ENCODE measurements around the gene CLDN22.

CLDN22 gene

GRCh38 chr4:183356173-183356830 is 36.2 kb upstream of the CLDN22 start:
- H3K36me3 ChIP-seq (ENCODE audit: control insufficient read depth in 1 of 2, insufficient read depth in 2 of 2, low read length in 2 of 2), result no peaks in the 10 kb centered on the region
- H3K9me3 ChIP-seq (ENCODE audit: control insufficient read depth in 1 of 2, low read length in 2 of 2), result no peaks in the 10 kb centered on the region
- peaks cover 9 to 31% of the 10 kb centered on the region in 2 donors for H3K4me1 ChIP-seq (ENCODE audit: control insufficient read depth in 1 of 2, insufficient read depth in 2 of 2, low read length in 2 of 2)
- no peak overlapping the region for H3K27ac ChIP-seq (ENCODE audit: low read depth, low read length)
- H3K27me3 ChIP-seq (ENCODE audit: control insufficient read depth in 1 of 2, insufficient read depth in 2 of 2, low read length in 2 of 2), result no peaks in the 10 kb centered on the region
- H3K9ac ChIP-seq (ENCODE audit: low read depth in 1 of 2, low read length in 2 of 2), result no peak overlapping the region
- no peak overlapping the region for H3K4me3 ChIP-seq (ENCODE audit: low read depth in 1 of 2, low read length in 2 of 2)

GRCh38 chr4:183355405-183355804 is 35.3 kb upstream of the CLDN22 start:
- no peak overlapping the region for H3K9ac ChIP-seq (ENCODE audit: low read depth in 1 of 2, low read length in 2 of 2)
- no peaks in the 10 kb centered on the region for H3K27me3 ChIP-seq (ENCODE audit: control insufficient read depth in 1 of 2, insufficient read depth in 2 of 2, low read length in 2 of 2)
- no peak overlapping the region for H3K27ac ChIP-seq (ENCODE audit: low read depth, low read length)
- H3K4me1 ChIP-seq (ENCODE audit: control insufficient read depth in 1 of 2, insufficient read depth in 2 of 2, low read length in 2 of 2), result peaks cover 9 to 31% of the 10 kb centered on the region in 2 donors
- H3K9me3 ChIP-seq (ENCODE audit: control insufficient read depth in 1 of 2, low read length in 2 of 2), result no peaks in the 10 kb centered on the region
- H3K4me3 ChIP-seq (ENCODE audit: low read depth in 1 of 2, low read length in 2 of 2), result peak overlapping the region in 1 of 2 donors; percentile 38
- no peaks in the 10 kb centered on the region for H3K36me3 ChIP-seq (ENCODE audit: control insufficient read depth in 1 of 2, insufficient read depth in 2 of 2, low read length in 2 of 2)

GRCh38 chr4:183354219-183354618 is 34.1 kb upstream of the CLDN22 start:
- H3K9ac ChIP-seq (ENCODE audit: low read depth in 1 of 2, low read length in 2 of 2), result peak overlapping the region in 1 of 2 donors; percentile 19

GRCh38 chr4:183353557-183353956 is 33.5 kb upstream of the CLDN22 start:
- Histone ChIP-seq H3K4me1 (ENCODE audit: control insufficient read depth in 1 of 2, insufficient read depth in 2 of 2, low read length in 2 of 2) (peaks cover 9 to 31% of the 10 kb centered on the region in 2 donors), H3K4me3 (ENCODE audit: low read depth in 1 of 2, low read length in 2 of 2) (no peak overlapping the region), H3K27me3 (ENCODE audit: control insufficient read depth in 1 of 2, insufficient read depth in 2 of 2, low read length in 2 of 2) (no peaks in the 10 kb centered on the region), H3K9me3 (ENCODE audit: control insufficient read depth in 1 of 2, low read length in 2 of 2) (no peaks in the 10 kb centered on the region), H3K27ac (ENCODE audit: low read depth, low read length) (no peak overlapping the region), H3K36me3 (ENCODE audit: control insufficient read depth in 1 of 2, insufficient read depth in 2 of 2, low read length in 2 of 2) (no peaks in the 10 kb centered on the region), H3K9ac (ENCODE audit: low read depth in 1 of 2, low read length in 2 of 2) (no peak overlapping the region)

More at GRCh38 chr4:183354219-183354618, 34.1 kb upstream of the CLDN22 start:
- H3K36me3 ChIP-seq (ENCODE audit: control insufficient read depth in 1 of 2, insufficient read depth in 2 of 2, low read length in 2 of 2), result no peaks in the 10 kb centered on the region
- H3K27me3 ChIP-seq (ENCODE audit: control insufficient read depth in 1 of 2, insufficient read depth in 2 of 2, low read length in 2 of 2), result no peaks in the 10 kb centered on the region
- H3K27ac ChIP-seq (ENCODE audit: low read depth, low read length), result no peak overlapping the region
- peaks cover 9 to 31% of the 10 kb centered on the region in 2 donors for H3K4me1 ChIP-seq (ENCODE audit: control insufficient read depth in 1 of 2, insufficient read depth in 2 of 2, low read length in 2 of 2)
- no peaks in the 10 kb centered on the region for H3K9me3 ChIP-seq (ENCODE audit: control insufficient read depth in 1 of 2, low read length in 2 of 2)
- no peak overlapping the region for H3K4me3 ChIP-seq (ENCODE audit: low read depth in 1 of 2, low read length in 2 of 2)

- Histone ChIP-seq H3K9me3 (ENCODE audit: control insufficient read depth in 1 of 2, low read length in 2 of 2) (no peaks in the 10 kb centered on the region), H3K9ac (ENCODE audit: low read depth in 1 of 2, low read length in 2 of 2) (no peak overlapping the region), H3K27ac (ENCODE audit: low read depth, low read length) (no peak overlapping the region), H3K4me3 (ENCODE audit: low read depth in 1 of 2, low read length in 2 of 2) (no peak overlapping the region), H3K4me1 (ENCODE audit: control insufficient read depth in 1 of 2, insufficient read depth in 2 of 2, low read length in 2 of 2) (peaks cover 9 to 31% of the 10 kb centered on the region in 2 donors), H3K27me3 (ENCODE audit: control insufficient read depth in 1 of 2, insufficient read depth in 2 of 2, low read length in 2 of 2) (no peaks in the 10 kb centered on the region), H3K36me3 (ENCODE audit: control insufficient read depth in 1 of 2, insufficient read depth in 2 of 2, low read length in 2 of 2) (no peaks in the 10 kb centered on the region)
These were observed 32.5 kb upstream of the CLDN22 start for GRCh38 chr4:183352546-183352945.

- peaks cover 0 to 13% of the 10 kb centered on the region in 2 donors for H3K4me1 ChIP-seq (ENCODE audit: control insufficient read depth in 1 of 2, insufficient read depth in 2 of 2, low read length in 2 of 2)
- no peaks in the 10 kb centered on the region for H3K36me3 ChIP-seq (ENCODE audit: control insufficient read depth in 1 of 2, insufficient read depth in 2 of 2, low read length in 2 of 2)
- H3K4me3 ChIP-seq (ENCODE audit: low read depth in 1 of 2, low read length in 2 of 2), result no peak overlapping the region
- H3K9ac ChIP-seq (ENCODE audit: low read depth in 1 of 2, low read length in 2 of 2), result no peak overlapping the region
- no peak overlapping the region for H3K27ac ChIP-seq (ENCODE audit: low read depth, low read length)
- no peaks in the 10 kb centered on the region for H3K9me3 ChIP-seq (ENCODE audit: control insufficient read depth in 1 of 2, low read length in 2 of 2)
- H3K27me3 ChIP-seq (ENCODE audit: control insufficient read depth in 1 of 2, insufficient read depth in 2 of 2, low read length in 2 of 2), result no peaks in the 10 kb centered on the region
These were observed 30.4 kb upstream of the CLDN22 start for GRCh38 chr4:183350317-183351071.

- no peaks in the 10 kb centered on the region for H3K9me3 ChIP-seq (ENCODE audit: control insufficient read depth in 1 of 2, low read length in 2 of 2)
- H3K36me3 ChIP-seq (ENCODE audit: control insufficient read depth in 1 of 2, insufficient read depth in 2 of 2, low read length in 2 of 2), result no peaks in the 10 kb centered on the region
- H3K9ac ChIP-seq (ENCODE audit: low read depth in 1 of 2, low read length in 2 of 2), result no peak overlapping the region
- H3K4me3 ChIP-seq (ENCODE audit: low read depth in 1 of 2, low read length in 2 of 2), result no peak overlapping the region
- no peaks in the 10 kb centered on the region for H3K27me3 ChIP-seq (ENCODE audit: control insufficient read depth in 1 of 2, insufficient read depth in 2 of 2, low read length in 2 of 2)
- peaks cover 0 to 8% of the 10 kb centered on the region in 2 donors for H3K4me1 ChIP-seq (ENCODE audit: control insufficient read depth in 1 of 2, insufficient read depth in 2 of 2, low read length in 2 of 2)
- no peak overlapping the region for H3K27ac ChIP-seq (ENCODE audit: low read depth, low read length)
These were observed 29.6 kb upstream of the CLDN22 start for GRCh38 chr4:183349673-183350072.

- no peaks in the 10 kb centered on the region for H3K9me3 ChIP-seq (ENCODE audit: control insufficient read depth in 1 of 2, low read length in 2 of 2)
- no peak overlapping the region for H3K9ac ChIP-seq (ENCODE audit: low read depth in 1 of 2, low read length in 2 of 2)
- H3K27me3 ChIP-seq (ENCODE audit: control insufficient read depth in 1 of 2, insufficient read depth in 2 of 2, low read length in 2 of 2), result no peaks in the 10 kb centered on the region
- no peak overlapping the region for H3K27ac ChIP-seq (ENCODE audit: low read depth, low read length)
- H3K36me3 ChIP-seq (ENCODE audit: control insufficient read depth in 1 of 2, insufficient read depth in 2 of 2, low read length in 2 of 2), result no peaks in the 10 kb centered on the region
- no peak overlapping the region for H3K4me3 ChIP-seq (ENCODE audit: low read depth in 1 of 2, low read length in 2 of 2)
- H3K4me1 ChIP-seq (ENCODE audit: control insufficient read depth in 1 of 2, insufficient read depth in 2 of 2, low read length in 2 of 2), result peaks cover 0 to 1% of the 10 kb centered on the region in 2 donors
These were observed 28.9 kb upstream of the CLDN22 start for GRCh38 chr4:183348706-183349659.

GRCh38 chr4:183348136-183348535 is 28.1 kb upstream of the CLDN22 start:
- no peaks in the 10 kb centered on the region for H3K27me3 ChIP-seq (ENCODE audit: control insufficient read depth in 1 of 2, insufficient read depth in 2 of 2, low read length in 2 of 2)

More at GRCh38 chr4:183348136-183348535, 28.1 kb upstream of the CLDN22 start:
- H3K9ac ChIP-seq (ENCODE audit: low read depth in 1 of 2, low read length in 2 of 2), result no peak overlapping the region
- H3K4me3 ChIP-seq (ENCODE audit: low read depth in 1 of 2, low read length in 2 of 2), result no peak overlapping the region
- H3K4me1 ChIP-seq (ENCODE audit: control insufficient read depth in 1 of 2, insufficient read depth in 2 of 2, low read length in 2 of 2), result peaks cover 0 to under 1% of the 10 kb centered on the region in 2 donors
- H3K27ac ChIP-seq (ENCODE audit: low read depth, low read length), result no peak overlapping the region
- H3K36me3 ChIP-seq (ENCODE audit: control insufficient read depth in 1 of 2, insufficient read depth in 2 of 2, low read length in 2 of 2), result no peaks in the 10 kb centered on the region
- H3K9me3 ChIP-seq (ENCODE audit: control insufficient read depth in 1 of 2, low read length in 2 of 2), result no peaks in the 10 kb centered on the region
